ENCODE data around the gene SH3PXD2A. TPM values are rescaled to one million over a fixed set of nuclear protein-coding genes. Genes with fewer than 3 reads are reported as not detected.

The SH3PXD2A gene
- total RNA-seq, 1 donor from 2014 or later: 2.3 TPM

DNA sequence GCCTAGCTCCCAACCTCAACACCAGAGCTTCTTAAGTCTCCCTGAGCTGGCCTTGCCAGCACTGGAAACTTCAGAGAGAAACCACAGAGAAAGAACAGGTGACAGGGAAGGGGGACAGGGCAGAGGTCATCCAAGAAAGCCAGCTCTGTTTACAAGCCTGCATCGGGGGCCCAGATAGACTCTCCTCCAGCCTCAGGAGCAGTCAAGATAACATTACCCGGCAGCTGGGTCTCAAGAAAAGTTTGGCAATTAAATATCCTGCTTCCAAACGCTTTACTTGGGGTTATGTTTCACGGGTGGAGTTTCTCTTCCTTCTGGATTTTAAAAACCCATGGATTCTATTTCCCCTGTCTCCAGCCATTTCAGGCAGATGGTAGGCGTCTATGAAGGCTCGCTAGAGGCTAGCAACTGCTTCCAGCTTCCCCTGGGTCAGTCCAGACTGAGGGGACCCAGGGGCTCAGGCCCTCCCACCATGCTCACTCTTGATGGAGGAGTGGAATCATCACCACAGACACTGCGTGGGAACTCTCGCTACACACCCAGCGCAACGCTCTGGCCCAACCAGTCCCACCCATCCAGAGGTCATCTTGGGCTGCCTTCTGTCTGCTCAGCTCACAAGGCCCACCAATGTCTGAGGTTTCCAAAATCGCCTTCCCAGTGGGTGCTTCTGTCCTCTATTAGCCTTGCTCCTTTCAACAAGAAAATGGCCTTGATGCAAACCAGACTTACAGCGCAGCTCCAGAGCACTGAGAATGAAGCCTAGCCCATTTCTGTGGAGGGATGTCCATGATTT is 48.8 kb downstream of the SH3PXD2A start:
- Histone ChIP-seq H3K4me3 (no peak overlapping the region), H3K27ac (no peak overlapping the region), H3K4me2 (peak overlapping the region; percentile 35), H3K79me2 (ENCODE audit: low read depth) (no peaks in the 10 kb centered on the region), H3K9ac (no peak overlapping the region), H3K36me3 (no peaks in the 10 kb centered on the region), H2AFZ (replicated peaks) (no peak overlapping the region), H3K9me3 (ENCODE audit: low read depth) (no peaks in the 10 kb centered on the region), H3K27me3 (no peaks in the 10 kb centered on the region), H4K20me1 (ENCODE audit: low read depth) (peaks cover 9% of the 10 kb centered on the region), H3K4me1 (peaks cover 46% of the 10 kb centered on the region), H3F3A (ENCODE audit: low read depth) (peaks cover 34% of the 10 kb centered on the region)
- H3K27ac Mint-ChIP-seq: peak overlapping the region; percentile 57
- no peaks in the 10 kb centered on the region for H3K9me3 Mint-ChIP-seq
- TF ChIP-seq EZH2phosphoT487 (IDR thresholded peaks at IDR 0.05): no peak
- TF ChIP-seq, protein P1, sequence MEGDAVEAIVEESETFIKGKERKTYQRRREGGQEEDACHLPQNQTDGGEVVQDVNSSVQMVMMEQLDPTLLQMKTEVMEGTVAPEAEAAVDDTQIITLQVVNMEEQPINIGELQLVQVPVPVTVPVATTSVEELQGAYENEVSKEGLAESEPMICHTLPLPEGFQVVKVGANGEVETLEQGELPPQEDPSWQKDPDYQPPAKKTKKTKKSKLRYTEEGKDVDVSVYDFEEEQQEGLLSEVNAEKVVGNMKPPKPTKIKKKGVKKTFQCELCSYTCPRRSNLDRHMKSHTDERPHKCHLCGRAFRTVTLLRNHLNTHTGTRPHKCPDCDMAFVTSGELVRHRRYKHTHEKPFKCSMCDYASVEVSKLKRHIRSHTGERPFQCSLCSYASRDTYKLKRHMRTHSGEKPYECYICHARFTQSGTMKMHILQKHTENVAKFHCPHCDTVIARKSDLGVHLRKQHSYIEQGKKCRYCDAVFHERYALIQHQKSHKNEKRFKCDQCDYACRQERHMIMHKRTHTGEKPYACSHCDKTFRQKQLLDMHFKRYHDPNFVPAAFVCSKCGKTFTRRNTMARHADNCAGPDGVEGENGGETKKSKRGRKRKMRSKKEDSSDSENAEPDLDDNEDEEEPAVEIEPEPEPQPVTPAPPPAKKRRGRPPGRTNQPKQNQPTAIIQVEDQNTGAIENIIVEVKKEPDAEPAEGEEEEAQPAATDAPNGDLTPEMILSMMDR (IDR thresholded peaks at IDR 0.05): no peak
- peaks cover 4% of the 10 kb centered on the region for H3K36me3 Mint-ChIP-seq
- H3K27me3 Mint-ChIP-seq (ENCODE audit: insufficient read depth, low read depth): peaks cover 33% of the 10 kb centered on the region
- no peak overlapping the region for H3K4me3 Mint-ChIP-seq
- H3K4me1 Mint-ChIP-seq: peaks cover 56% of the 10 kb centered on the region
- no peak for DNase-seq (ENCODE audit: low spot score)

DNA sequence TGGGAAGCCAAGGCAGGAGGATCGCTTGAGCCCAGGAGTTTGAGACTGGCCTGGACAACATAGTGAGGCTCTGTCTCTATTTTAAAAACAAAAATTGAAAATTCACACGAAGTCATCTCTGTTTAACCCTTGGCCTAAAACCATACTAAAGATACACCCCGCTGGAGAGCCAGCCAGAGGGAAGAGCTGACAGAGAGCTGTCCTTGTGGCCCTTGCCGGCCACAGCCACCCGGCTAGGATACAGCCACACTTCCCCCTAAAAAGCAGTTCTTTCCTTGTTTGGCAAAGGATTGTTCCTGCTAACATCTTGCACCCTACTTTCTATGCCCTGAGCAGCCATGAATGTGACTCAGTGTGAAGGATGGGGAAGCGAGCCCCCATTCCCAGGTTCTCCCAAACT is 49.6 kb downstream of the SH3PXD2A start:
- H3K79me2 ChIP-seq (ENCODE audit: low read depth): no peaks in the 10 kb centered on the region
- TF ChIP-seq EZH2phosphoT487 (IDR thresholded peaks at IDR 0.05) (no peak), EZH2 (IDR thresholded peaks at IDR 0.05) (no peak)
- TF ChIP-seq, protein P1 (IDR thresholded peaks at IDR 0.05): no peak
- H3K27ac Mint-ChIP-seq: no peak overlapping the region
- no peak overlapping the region for H3K4me3 ChIP-seq
- no peak for DNase-seq (ENCODE audit: low spot score)
- peaks cover 40% of the 10 kb centered on the region for H3K4me1 ChIP-seq
- H4K20me1 ChIP-seq (ENCODE audit: low read depth): peaks cover 9% of the 10 kb centered on the region
- H3K9me3 Mint-ChIP-seq: no peaks in the 10 kb centered on the region
- peaks cover 34% of the 10 kb centered on the region for H3F3A ChIP-seq (ENCODE audit: low read depth)
- no peaks in the 10 kb centered on the region for H3K9me3 ChIP-seq (ENCODE audit: low read depth)
- no peak overlapping the region for H2AFZ ChIP-seq (replicated peaks)
- H3K4me1 Mint-ChIP-seq: peaks cover 52% of the 10 kb centered on the region
- no peak overlapping the region for H3K4me3 Mint-ChIP-seq
- no peak overlapping the region for H3K9ac ChIP-seq
- no peak overlapping the region for H3K27ac ChIP-seq
- H3K36me3 Mint-ChIP-seq: peaks cover 8% of the 10 kb centered on the region
- no peaks in the 10 kb centered on the region for H3K36me3 ChIP-seq
- H3K27me3 ChIP-seq: no peaks in the 10 kb centered on the region
- H3K4me2 ChIP-seq: peak overlapping the region; percentile 35
- H3K27me3 Mint-ChIP-seq (ENCODE audit: insufficient read depth, low read depth): peaks cover 33% of the 10 kb centered on the region

DNA sequence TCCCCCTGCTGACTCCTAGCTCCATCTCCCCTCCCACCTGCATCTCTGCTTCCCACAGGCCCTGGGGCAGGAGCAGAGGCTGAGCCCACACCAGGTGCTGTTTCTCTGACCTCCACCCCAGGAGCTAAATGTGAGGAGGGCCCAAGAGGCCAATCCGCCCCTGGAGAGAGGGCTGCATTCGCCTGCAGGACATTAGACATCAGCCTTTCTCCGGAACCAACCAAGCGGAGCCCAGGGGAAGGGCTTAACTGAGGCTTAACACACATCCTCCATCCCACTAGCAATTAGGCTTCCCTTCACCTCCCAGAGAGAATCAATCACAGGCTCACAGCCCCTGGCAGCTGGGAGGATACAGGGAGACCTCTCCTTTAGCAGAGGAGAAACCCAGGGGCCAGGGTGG is 50.5 kb downstream of the SH3PXD2A start:
- H3K27ac Mint-ChIP-seq: peak overlapping the region; percentile 78

More for the DNA sequence above, 50.5 kb downstream of the SH3PXD2A start:
- Histone ChIP-seq H4K20me1 (ENCODE audit: low read depth) (peaks cover 9% of the 10 kb centered on the region), H3K36me3 (no peaks in the 10 kb centered on the region), H3K4me1 (peaks cover 43% of the 10 kb centered on the region), H3K9ac (no peak overlapping the region), H3K27ac (peak overlapping the region; percentile 79), H3K9me3 (ENCODE audit: low read depth) (no peaks in the 10 kb centered on the region), H2AFZ (replicated peaks) (no peak overlapping the region), H3K27me3 (no peaks in the 10 kb centered on the region), H3K4me3 (peak overlapping the region; percentile 17), H3K4me2 (peak overlapping the region; percentile 67), H3F3A (ENCODE audit: low read depth) (peaks cover 34% of the 10 kb centered on the region), H3K79me2 (ENCODE audit: low read depth) (no peaks in the 10 kb centered on the region)
- peak; percentile 96 for DNase-seq (ENCODE audit: low spot score)
- TF ChIP-seq, protein P1 (IDR thresholded peaks at IDR 0.05): no peak
- TF ChIP-seq EZH2phosphoT487 (IDR thresholded peaks at IDR 0.05): peak; percentile 82
- Mint-ChIP-seq H3K9me3 (no peaks in the 10 kb centered on the region), H3K4me1 (peaks cover 46% of the 10 kb centered on the region), H3K27me3 (ENCODE audit: insufficient read depth, low read depth) (peaks cover 31% of the 10 kb centered on the region), H3K4me3 (no peak overlapping the region), H3K36me3 (peaks cover 16% of the 10 kb centered on the region)

Data from neural progenitor cell (in vitro differentiated cells).